ENCODE results near the gene FBXL15. TPM values are rescaled to one million over a fixed set of nuclear protein-coding genes. Genes with fewer than 3 reads are reported as not detected.
A peak's percentile ranks its signal among the peaks of the same experiment; 100 is the strongest.

The FBXL15 gene
- total RNA-seq, 2 donors from 2014 or later: 9.7 to 11.4 TPM

DNA sequence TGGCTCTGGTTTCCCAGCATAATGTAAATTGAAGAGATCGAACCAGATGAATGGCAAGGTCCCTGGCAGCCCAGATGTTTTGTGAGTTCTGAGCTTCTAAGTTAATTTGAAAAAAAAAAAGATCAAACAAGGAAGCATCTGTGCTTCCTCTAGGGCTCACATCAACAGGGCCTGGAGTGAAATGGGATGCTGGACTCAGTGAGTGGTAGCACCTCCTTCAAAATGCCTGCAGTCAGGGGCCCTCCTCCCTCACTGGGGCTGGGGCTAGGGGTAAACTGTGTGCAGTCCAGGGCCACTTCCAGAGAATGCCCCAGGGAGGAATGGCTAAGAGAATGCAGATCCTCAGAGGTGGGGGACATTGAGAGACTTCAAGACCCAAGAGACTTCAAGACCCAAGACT lies 17.7 kb downstream of the FBXL15 start:
- Mint-ChIP-seq H3K27me3 (ENCODE audit: insufficient read depth) (peaks cover 54% of the 10 kb centered on the region), H3K9me3 (no peaks in the 10 kb centered on the region), H3K36me3 (ENCODE audit: low read depth) (no peaks in the 10 kb centered on the region), H3K4me1 (peaks cover 11% of the 10 kb centered on the region), H3K27ac (no peak overlapping the region), H3K4me3 (no peak overlapping the region)
- TF ChIP-seq, protein P1, sequence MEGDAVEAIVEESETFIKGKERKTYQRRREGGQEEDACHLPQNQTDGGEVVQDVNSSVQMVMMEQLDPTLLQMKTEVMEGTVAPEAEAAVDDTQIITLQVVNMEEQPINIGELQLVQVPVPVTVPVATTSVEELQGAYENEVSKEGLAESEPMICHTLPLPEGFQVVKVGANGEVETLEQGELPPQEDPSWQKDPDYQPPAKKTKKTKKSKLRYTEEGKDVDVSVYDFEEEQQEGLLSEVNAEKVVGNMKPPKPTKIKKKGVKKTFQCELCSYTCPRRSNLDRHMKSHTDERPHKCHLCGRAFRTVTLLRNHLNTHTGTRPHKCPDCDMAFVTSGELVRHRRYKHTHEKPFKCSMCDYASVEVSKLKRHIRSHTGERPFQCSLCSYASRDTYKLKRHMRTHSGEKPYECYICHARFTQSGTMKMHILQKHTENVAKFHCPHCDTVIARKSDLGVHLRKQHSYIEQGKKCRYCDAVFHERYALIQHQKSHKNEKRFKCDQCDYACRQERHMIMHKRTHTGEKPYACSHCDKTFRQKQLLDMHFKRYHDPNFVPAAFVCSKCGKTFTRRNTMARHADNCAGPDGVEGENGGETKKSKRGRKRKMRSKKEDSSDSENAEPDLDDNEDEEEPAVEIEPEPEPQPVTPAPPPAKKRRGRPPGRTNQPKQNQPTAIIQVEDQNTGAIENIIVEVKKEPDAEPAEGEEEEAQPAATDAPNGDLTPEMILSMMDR (conservative IDR thresholded peaks at IDR 0.05): no peak
- Histone ChIP-seq H3K9ac (ENCODE audit: extremely low read depth, low read length, poor library complexity, severe bottlenecking) (no peak overlapping the region), H3K27me3 (ENCODE audit: control insufficient read depth, insufficient read depth, low read length, poor library complexity, severe bottlenecking) (peaks cover 40% of the 10 kb centered on the region), H3K9me3 (ENCODE audit: control insufficient read depth, low read length) (no peaks in the 10 kb centered on the region), H3K36me3 (ENCODE audit: control insufficient read depth, insufficient read depth, low read length) (no peaks in the 10 kb centered on the region), H3K27ac (ENCODE audit: low read depth, low read length) (no peak overlapping the region), H3K4me1 (ENCODE audit: control insufficient read depth, insufficient read depth, low read length) (peaks cover 9% of the 10 kb centered on the region), H3K4me3 (ENCODE audit: low read length) (no peak overlapping the region)
- WGBS, 2 experiments (ENCODE audit: insufficient coverage in 1 of 2, insufficient read length in 1 of 2): 73 to 93% methylated on average over 1 of the region's 1 CpG
- no peak for DNase-seq

DNA sequence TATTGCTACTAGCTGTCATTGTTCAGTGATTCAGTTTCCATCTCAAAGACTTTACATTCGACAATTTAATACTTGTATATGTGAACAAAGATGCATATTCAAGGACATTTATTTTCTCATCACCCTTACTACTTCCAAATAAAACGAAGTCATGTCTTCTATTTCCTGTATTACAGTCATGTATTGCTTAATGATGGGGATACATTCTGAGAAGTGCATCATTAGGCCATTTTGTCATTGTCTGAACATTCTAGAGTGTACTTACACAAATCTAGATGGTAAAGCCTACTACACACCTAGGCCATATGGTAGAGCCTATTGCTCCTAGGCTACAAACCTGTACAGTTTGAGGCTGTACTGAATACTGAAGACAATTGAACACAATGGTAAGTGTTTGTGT lies 24.2 kb downstream of the FBXL15 start:
- H3K36me3 ChIP-seq (ENCODE audit: control insufficient read depth, insufficient read depth, low read length): no peaks in the 10 kb centered on the region
- TF ChIP-seq, protein P1 (conservative IDR thresholded peaks at IDR 0.05): no peak
- H3K4me3 ChIP-seq (ENCODE audit: low read length): no peak overlapping the region
- peaks cover 11% of the 10 kb centered on the region for H3K27me3 ChIP-seq (ENCODE audit: control insufficient read depth, insufficient read depth, low read length, poor library complexity, severe bottlenecking)
- no peak for DNase-seq
- Mint-ChIP-seq H3K4me1 (peaks cover 7% of the 10 kb centered on the region), H3K9me3 (no peaks in the 10 kb centered on the region), H3K27me3 (ENCODE audit: insufficient read depth) (peaks cover 8% of the 10 kb centered on the region), H3K27ac (no peak overlapping the region), H3K4me3 (no peak overlapping the region), H3K36me3 (ENCODE audit: low read depth) (no peaks in the 10 kb centered on the region)
- peaks cover 4% of the 10 kb centered on the region for H3K4me1 ChIP-seq (ENCODE audit: control insufficient read depth, insufficient read depth, low read length)
- H3K9ac ChIP-seq (ENCODE audit: extremely low read depth, low read length, poor library complexity, severe bottlenecking): no peak overlapping the region
- H3K27ac ChIP-seq (ENCODE audit: low read depth, low read length): no peak overlapping the region
- no peaks in the 10 kb centered on the region for H3K9me3 ChIP-seq (ENCODE audit: control insufficient read depth, low read length)
- 60 to 100% methylated on average over 1 of the region's 2 CpGs for WGBS, 2 experiments (ENCODE audit: insufficient coverage in 1 of 2, insufficient read length in 1 of 2)

DNA sequence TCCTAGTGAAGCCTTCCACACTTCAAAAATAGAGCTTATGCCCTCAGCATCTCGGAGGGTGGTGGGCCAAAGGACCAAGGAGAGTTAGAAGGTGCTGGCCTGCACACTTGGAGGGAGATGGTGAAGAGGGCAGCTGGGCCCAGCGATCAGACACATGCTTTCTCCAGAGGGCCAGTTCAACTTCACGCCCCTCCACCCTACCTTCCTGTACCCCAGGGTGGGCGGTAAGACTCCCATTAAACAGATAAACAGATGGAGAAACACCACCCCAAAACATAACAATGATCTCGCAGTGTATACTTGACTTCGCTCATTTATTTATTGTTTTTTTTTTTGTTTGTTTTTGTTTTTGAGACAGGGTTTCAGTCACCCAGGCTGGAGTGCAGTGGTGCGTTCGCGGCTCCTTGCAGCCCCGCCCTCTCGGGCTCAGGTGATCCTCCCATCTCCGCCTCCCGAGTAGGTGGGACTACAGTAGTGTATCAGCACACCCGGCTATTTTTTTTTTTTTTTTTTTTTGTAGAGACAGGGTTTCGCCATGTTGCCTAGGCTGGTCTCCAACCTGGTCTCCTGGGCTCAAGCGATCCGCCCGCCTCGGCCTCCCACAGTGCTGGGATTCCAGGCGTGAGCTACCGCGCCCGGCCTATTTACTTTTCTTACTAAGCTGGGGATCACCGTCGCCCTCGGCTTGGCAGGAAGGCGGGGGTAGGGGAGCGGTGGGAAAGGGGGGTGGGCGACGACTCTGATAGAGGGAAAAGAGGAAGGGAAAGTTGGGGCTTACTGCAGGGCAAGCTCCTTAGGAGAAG lies 28.9 kb downstream of the FBXL15 start:
- TF ChIP-seq, protein P1 (conservative IDR thresholded peaks at IDR 0.05): no peak
- H3K9me3 ChIP-seq (ENCODE audit: control insufficient read depth, low read length): no peaks in the 10 kb centered on the region
- peak overlapping the region; percentile 92 for H3K4me3 ChIP-seq (ENCODE audit: low read length)
- peak; percentile 94 for DNase-seq
- peak overlapping the region; percentile 97 for H3K27ac Mint-ChIP-seq
- H3K4me1 Mint-ChIP-seq: peaks cover 22% of the 10 kb centered on the region
- H3K27me3 Mint-ChIP-seq (ENCODE audit: insufficient read depth): peaks cover 20% of the 10 kb centered on the region
- H3K4me3 Mint-ChIP-seq: peak overlapping the region; percentile 81
- H3K9ac ChIP-seq (ENCODE audit: extremely low read depth, low read length, poor library complexity, severe bottlenecking): peak overlapping the region; percentile 70
- 0 to 9% methylated on average over 8 to 29 of the region's 30 CpGs for WGBS, 2 experiments (ENCODE audit: insufficient coverage in 1 of 2, insufficient read length in 1 of 2)
- peaks cover 12% of the 10 kb centered on the region for H3K27me3 ChIP-seq (ENCODE audit: control insufficient read depth, insufficient read depth, low read length, poor library complexity, severe bottlenecking)
- H3K36me3 ChIP-seq (ENCODE audit: control insufficient read depth, insufficient read depth, low read length): peaks cover 4% of the 10 kb centered on the region
- no peaks in the 10 kb centered on the region for H3K9me3 Mint-ChIP-seq
- peaks cover 8% of the 10 kb centered on the region for H3K4me1 ChIP-seq (ENCODE audit: control insufficient read depth, insufficient read depth, low read length)
- peaks cover 7% of the 10 kb centered on the region for H3K36me3 Mint-ChIP-seq (ENCODE audit: low read depth)
- H3K27ac ChIP-seq (ENCODE audit: low read depth, low read length): no peak overlapping the region
